Muscle layer of colon (tissue), 2 donors: Measurements from ENCODE around the gene FILIP1L.

Source experiments
- H3K27ac ChIP-seq: one replicate; pipeline ENCODE4 v1.7.0; 2013; ENCODE audit warnings: low read depth, mild to moderate bottlenecking, low read length, moderate library complexity
- H3K27me3 ChIP-seq, 2 donors: one replicate each; pipeline ENCODE4 v1.7.0; 2013; ENCODE audit warnings: low read length in 2 of 2, mild to moderate bottlenecking in 2 of 2; ENCODE audit not compliant: insufficient read depth in 2 of 2, control insufficient read depth in 1 of 2
- H3K36me3 ChIP-seq: one replicate; pipeline ENCODE4 v1.7.0; 2013; ENCODE audit warnings: mild to moderate bottlenecking, low read length; ENCODE audit not compliant: insufficient read depth
- H3K4me1 ChIP-seq: one replicate; pipeline ENCODE4 v1.7.0; 2013; ENCODE audit warnings: mild to moderate bottlenecking, low read length; ENCODE audit not compliant: insufficient read depth
- H3K4me3 ChIP-seq, 2 donors: one replicate each; pipeline ENCODE4 v1.7.0; 2013; ENCODE audit warnings: low read length in 2 of 2, low read depth in 1 of 2, mild to moderate bottlenecking in 1 of 2, moderate library complexity in 1 of 2
- H3K9ac ChIP-seq: one replicate; pipeline ENCODE4 v1.7.0; 2013; ENCODE audit warnings: low read length
- H3K9me3 ChIP-seq: one replicate; pipeline ENCODE4 v1.7.0; 2013; ENCODE audit warnings: mild to moderate bottlenecking, low read length
- donor health status: abdominal sarcoma.
- donor health status: Adenocarcinoma of cecum.

Gene FILIP1L

GRCh38 chr3:100019719-100020118 is 94.6 kb downstream of the FILIP1L start:
- no peak overlapping the region for H3K27ac ChIP-seq

GRCh38 chr3:100018806-100019205 is 95.5 kb downstream of the FILIP1L start:
- Histone ChIP-seq H3K4me1 (no peaks in the 10 kb centered on the region), H3K27ac (no peak overlapping the region), H3K27me3 (no peaks in the 10 kb centered on the region), H3K9ac (no peak overlapping the region), H3K4me3 (no peak overlapping the region), H3K36me3 (no peaks in the 10 kb centered on the region), H3K9me3 (no peaks in the 10 kb centered on the region)

More at GRCh38 chr3:100019719-100020118, 94.6 kb downstream of the FILIP1L start:
- H3K9me3 ChIP-seq, result no peaks in the 10 kb centered on the region
- no peaks in the 10 kb centered on the region for H3K36me3 ChIP-seq
- H3K4me3 ChIP-seq, result no peak overlapping the region
- no peak overlapping the region for H3K9ac ChIP-seq
- H3K4me1 ChIP-seq, result no peaks in the 10 kb centered on the region
- no peaks in the 10 kb centered on the region for H3K27me3 ChIP-seq

- Histone ChIP-seq H3K27me3 (no peaks in the 10 kb centered on the region), H3K4me3 (no peak overlapping the region), H3K9ac (no peak overlapping the region), H3K4me1 (no peaks in the 10 kb centered on the region), H3K36me3 (no peaks in the 10 kb centered on the region), H3K9me3 (no peaks in the 10 kb centered on the region), H3K27ac (no peak overlapping the region)
Observed at GRCh38 chr3:100010087-100010417, 104.2 kb downstream of the FILIP1L start.

- no peak overlapping the region for H3K27ac ChIP-seq
- no peaks in the 10 kb centered on the region for H3K9me3 ChIP-seq
- no peaks in the 10 kb centered on the region for H3K36me3 ChIP-seq
- H3K27me3 ChIP-seq, result no peaks in the 10 kb centered on the region
- H3K4me1 ChIP-seq, result no peaks in the 10 kb centered on the region
- no peak overlapping the region for H3K9ac ChIP-seq
- H3K4me3 ChIP-seq, result no peak overlapping the region
Observed at GRCh38 chr3:100009276-100010086, 104.8 kb downstream of the FILIP1L start.

- Histone ChIP-seq H3K27ac (no peak overlapping the region), H3K4me3 (no peak overlapping the region), H3K9ac (no peak overlapping the region), H3K36me3 (no peaks in the 10 kb centered on the region), H3K4me1 (peaks cover 1% of the 10 kb centered on the region), H3K9me3 (no peaks in the 10 kb centered on the region), H3K27me3 (no peaks in the 10 kb centered on the region)
Observed at GRCh38 chr3:100008081-100008698, 106.1 kb downstream of the FILIP1L start.

- H3K4me3 ChIP-seq, result no peak overlapping the region
- no peaks in the 10 kb centered on the region for H3K27me3 ChIP-seq
- H3K4me1 ChIP-seq, result peaks cover 10% of the 10 kb centered on the region
- no peak overlapping the region for H3K27ac ChIP-seq
- H3K36me3 ChIP-seq, result no peaks in the 10 kb centered on the region
- H3K9ac ChIP-seq, result no peak overlapping the region
- H3K9me3 ChIP-seq, result no peaks in the 10 kb centered on the region
Observed at GRCh38 chr3:100007313-100007712, 107.0 kb downstream of the FILIP1L start.

GRCh38 chr3:100006570-100007271 is 107.6 kb downstream of the FILIP1L start:
- H3K27ac ChIP-seq, result no peak overlapping the region
- H3K27me3 ChIP-seq, result no peaks in the 10 kb centered on the region
- H3K36me3 ChIP-seq, result no peaks in the 10 kb centered on the region
- no peak overlapping the region for H3K4me3 ChIP-seq
- peaks cover 11% of the 10 kb centered on the region for H3K4me1 ChIP-seq
- H3K9me3 ChIP-seq, result no peaks in the 10 kb centered on the region
- H3K9ac ChIP-seq, result no peak overlapping the region

GRCh38 chr3:100005665-100006393 is 108.5 kb downstream of the FILIP1L start:
- Histone ChIP-seq H3K4me1 (peaks cover 11% of the 10 kb centered on the region), H3K4me3 (no peak overlapping the region), H3K36me3 (no peaks in the 10 kb centered on the region), H3K27me3 (no peaks in the 10 kb centered on the region), H3K9ac (no peak overlapping the region), H3K9me3 (no peaks in the 10 kb centered on the region), H3K27ac (no peak overlapping the region)

- no peak overlapping the region for H3K9ac ChIP-seq
- H3K27me3 ChIP-seq, result no peaks in the 10 kb centered on the region
- no peaks in the 10 kb centered on the region for H3K9me3 ChIP-seq
- H3K27ac ChIP-seq, result no peak overlapping the region
- no peaks in the 10 kb centered on the region for H3K36me3 ChIP-seq
- H3K4me1 ChIP-seq, result peaks cover 11% of the 10 kb centered on the region
- H3K4me3 ChIP-seq, result no peak overlapping the region
Observed at GRCh38 chr3:100004931-100005330, 109.4 kb downstream of the FILIP1L start.

- no peak overlapping the region for H3K9ac ChIP-seq
- H3K4me3 ChIP-seq, result no peak overlapping the region
- no peaks in the 10 kb centered on the region for H3K27me3 ChIP-seq
- no peak overlapping the region for H3K27ac ChIP-seq
- H3K9me3 ChIP-seq, result no peaks in the 10 kb centered on the region
- H3K4me1 ChIP-seq, result peaks cover 11% of the 10 kb centered on the region
- no peaks in the 10 kb centered on the region for H3K36me3 ChIP-seq
Observed at GRCh38 chr3:100003609-100004503, 110.4 kb downstream of the FILIP1L start.
